Activated CD8-positive, alpha-beta memory T cell treated with anti-CD3 and anti-CD28 coated beads, Interleukin-2, amount 50 U/mL, for 1 hour (primary cell): ENCODE measurements around the gene SLC41A2.

Experiments used
- DNase-seq: peaks from one replicate; pipeline ENCODE4 v3.0.0-alpha.2; 2020; ENCODE audit errors: extremely low read depth

SLC41A2 gene

GRCh38 chr12:104930388-104931326, 27.4 kb downstream of the SLC41A2 start:
- no peak for DNase-seq

DNA sequence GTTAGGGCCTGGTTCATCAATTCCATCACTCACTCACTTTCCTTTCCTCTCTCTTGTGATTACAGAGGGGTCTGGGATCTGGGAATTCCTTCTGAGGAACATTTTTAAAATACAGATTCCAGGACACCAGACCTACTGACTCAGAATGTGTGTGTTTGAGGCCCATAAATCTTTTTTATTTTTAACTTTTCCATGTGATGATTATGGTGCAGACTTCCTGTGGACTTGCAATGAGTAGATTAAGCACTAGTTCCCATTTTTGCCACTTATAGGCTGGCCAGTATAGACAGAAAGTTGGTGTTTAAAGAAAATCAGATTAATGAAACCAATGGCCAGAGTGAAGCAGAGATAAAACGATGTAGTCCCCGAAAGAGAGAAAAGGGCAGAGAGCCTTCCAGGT, 28.1 kb downstream of the SLC41A2 start:
- no peak for DNase-seq

DNA sequence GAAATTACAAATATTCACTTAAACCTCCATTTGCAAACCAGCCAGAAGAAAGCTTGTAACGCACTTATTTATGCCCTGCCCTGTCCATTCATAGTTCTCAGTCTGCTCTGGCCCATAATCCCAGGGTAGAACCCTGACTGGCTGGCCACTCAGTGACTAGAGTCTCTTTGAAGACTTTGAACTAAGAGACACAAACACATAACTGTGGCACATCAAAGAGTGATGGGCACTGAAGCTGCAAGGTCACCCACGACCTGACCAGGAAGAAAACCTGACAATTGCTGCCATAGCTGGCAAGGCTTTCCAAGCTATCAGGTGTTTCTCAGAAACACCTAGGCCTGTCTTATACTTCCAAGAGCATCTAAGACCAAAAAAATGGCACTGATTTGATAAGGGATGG, 28.7 kb downstream of the SLC41A2 start:
- no peak for DNase-seq

- DNase-seq, result no peak
These were observed 29.9 kb downstream of the SLC41A2 start for GRCh38 chr12:104928036-104928745.

- DNase-seq, result no peak
These were observed 32.6 kb downstream of the SLC41A2 start for GRCh38 chr12:104925501-104925900.

DNA sequence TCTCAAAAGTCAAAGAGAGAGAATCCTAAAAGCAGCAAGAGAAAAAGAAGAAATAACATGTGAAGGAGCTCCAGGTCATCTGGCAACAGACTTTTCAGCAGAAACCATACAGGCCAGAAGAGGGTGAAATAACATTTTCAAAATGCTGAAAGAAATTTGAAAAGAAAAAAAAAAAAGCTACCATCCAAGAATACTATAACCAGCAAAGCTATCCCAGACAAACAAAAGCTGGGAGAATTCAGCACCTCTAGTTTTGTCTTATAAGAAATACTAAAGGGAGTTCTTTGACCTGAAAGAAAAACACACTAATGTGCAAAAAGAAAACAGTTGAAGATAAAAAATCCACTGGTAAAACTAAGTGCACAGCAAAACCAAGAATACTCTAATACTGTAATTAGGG, 36.8 kb downstream of the SLC41A2 start:
- DNase-seq, result no peak

- DNase-seq, result no peak
These were observed 46.1 kb downstream of the SLC41A2 start for GRCh38 chr12:104911942-104912341.

- DNase-seq, result no peak
These were observed 47.8 kb downstream of the SLC41A2 start for GRCh38 chr12:104910196-104910840.

- DNase-seq, result no peak
These were observed 48.3 kb downstream of the SLC41A2 start for GRCh38 chr12:104909761-104910160.
